Stimulated activated CD8-positive, alpha-beta memory T cell treated with anti-CD3 and anti-CD28 coated beads, Interleukin-12 subunit alpha, Interleukin-12 subunit beta, amount 100 ng/mL, for 24 hours (primary cell): Measurements from ENCODE around the gene ANGEL1.

Source experiments
- DNase-seq: peaks from one replicate; pipeline ENCODE4 v3.0.0-alpha.2; 2020; ENCODE audit errors: extremely low read depth

ANGEL1 gene

DNA sequence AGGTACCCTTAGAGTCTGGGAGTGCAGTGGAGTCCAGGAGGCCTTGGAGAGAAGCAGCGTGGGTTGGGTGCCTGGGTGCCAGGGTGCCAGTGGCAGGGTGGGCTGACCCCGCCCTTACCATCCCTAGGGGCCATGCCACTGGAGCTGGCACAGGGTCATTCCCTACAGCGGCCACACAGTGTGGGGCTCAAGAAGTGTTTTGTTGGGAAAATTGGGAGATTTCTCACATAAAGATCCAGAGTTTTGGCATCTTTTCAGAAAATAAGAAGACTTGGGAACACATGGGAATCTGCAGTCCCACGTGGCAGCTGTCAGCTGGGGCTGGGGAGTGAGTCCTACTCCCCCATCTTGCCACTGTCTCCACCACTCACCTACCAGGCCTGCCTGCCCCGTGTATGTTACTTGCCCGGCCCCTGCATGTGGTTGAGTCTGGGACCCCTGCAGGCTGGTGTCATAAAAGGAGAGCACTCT is 47.2 kb downstream of the ANGEL1 start:
- DNase-seq, result no peak

DNA sequence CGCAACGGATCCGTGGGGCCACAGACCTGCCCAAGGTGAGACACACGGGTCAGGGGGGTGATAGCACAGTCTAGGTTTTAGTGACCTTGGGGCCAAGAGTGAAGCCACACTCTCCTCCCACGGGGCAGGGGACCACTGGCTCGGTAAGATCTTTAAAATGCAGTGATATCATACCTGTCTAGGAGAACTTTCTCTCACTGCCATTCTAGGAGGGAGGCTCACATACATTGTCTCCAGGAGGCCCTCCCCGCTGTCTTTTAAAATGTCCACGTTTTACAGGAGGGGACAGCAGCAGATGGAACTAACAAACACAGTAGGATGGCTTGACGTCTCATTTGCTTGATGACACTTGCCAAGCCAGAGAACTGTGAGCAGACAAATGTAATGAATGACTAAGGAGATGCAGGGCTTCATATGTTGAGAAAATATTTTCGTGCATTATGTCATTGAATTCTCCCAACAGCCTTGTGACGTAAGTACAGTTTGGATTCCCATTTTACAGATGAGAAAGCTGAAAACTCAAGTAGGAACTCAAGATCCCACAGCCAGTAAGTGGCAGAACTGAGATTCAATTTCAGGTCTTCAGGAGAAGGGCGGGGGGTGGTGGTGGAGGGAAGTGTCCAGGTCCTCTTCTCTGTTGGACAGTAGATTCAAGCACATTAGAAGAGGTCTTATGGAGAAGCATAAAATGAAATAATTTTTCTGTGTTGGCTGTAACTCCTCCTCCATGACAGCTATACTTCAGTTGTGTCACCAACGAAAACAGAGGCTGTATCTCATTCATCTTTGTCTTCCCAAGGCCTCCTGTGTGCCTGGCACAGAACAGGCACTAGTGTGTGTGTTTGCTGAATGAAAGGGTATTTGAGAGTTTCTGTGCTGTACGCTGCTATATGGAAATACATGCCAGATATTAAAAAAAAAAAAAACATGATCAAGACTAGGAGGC is 49.3 kb downstream of the ANGEL1 start:
- no peak for DNase-seq

DNA sequence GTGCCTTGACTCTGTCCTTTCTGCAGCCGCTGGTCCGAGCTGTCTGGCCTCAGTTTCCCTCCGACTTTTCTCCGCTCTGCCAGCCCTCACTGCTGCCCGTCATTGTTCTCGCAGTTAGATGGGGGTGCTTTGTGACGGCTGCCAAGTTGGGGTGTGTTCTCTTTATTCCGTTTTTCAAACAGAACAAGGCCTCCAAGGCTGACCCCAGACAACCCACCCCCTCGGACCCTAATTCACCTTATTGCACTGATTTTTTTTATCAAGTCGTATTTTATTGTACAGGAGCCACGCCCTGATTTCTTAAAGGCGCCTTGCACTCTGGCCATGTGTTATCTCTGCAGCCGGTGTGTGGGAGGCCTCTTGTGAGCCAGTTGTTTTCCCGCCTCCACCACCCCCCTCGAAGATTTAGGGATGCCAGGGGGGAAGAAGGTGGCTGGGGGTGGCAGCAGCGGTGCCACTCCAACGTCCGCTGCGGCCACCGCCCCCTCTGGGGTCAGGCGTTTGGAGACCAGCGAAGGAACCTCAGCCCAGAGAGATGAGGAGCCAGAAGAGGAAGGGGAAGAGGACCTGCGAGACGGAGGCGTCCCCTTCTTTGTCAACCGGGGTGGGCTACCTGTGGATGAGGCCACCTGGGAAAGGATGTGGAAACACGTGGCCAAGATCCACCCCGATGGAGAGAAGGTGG is 50.1 kb downstream of the ANGEL1 start:
- no peak for DNase-seq

DNA sequence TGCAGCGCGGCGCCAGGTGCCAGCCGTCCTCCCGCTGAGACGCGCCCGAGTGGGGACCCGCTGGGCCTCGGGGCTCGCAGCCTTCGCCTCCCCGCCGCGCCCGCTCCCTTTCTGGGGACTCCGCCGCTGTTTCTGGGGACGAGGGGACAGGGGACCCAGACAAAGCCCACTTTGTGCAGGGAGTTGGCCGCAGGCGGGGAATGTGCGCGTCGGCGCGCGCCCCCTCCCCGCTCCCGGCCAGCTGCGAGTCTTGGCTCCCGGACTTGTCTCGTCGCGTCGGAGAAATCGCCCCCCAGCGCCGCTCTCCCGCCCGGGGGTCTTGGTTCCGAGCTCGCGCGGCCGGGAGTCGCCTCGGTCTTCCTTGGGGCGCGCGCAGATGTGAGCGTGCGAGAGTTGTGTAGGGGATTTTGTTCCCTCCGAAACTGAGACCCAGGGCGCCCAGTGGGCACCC is 50.7 kb downstream of the ANGEL1 start:
- DNase-seq, result no peak

DNA sequence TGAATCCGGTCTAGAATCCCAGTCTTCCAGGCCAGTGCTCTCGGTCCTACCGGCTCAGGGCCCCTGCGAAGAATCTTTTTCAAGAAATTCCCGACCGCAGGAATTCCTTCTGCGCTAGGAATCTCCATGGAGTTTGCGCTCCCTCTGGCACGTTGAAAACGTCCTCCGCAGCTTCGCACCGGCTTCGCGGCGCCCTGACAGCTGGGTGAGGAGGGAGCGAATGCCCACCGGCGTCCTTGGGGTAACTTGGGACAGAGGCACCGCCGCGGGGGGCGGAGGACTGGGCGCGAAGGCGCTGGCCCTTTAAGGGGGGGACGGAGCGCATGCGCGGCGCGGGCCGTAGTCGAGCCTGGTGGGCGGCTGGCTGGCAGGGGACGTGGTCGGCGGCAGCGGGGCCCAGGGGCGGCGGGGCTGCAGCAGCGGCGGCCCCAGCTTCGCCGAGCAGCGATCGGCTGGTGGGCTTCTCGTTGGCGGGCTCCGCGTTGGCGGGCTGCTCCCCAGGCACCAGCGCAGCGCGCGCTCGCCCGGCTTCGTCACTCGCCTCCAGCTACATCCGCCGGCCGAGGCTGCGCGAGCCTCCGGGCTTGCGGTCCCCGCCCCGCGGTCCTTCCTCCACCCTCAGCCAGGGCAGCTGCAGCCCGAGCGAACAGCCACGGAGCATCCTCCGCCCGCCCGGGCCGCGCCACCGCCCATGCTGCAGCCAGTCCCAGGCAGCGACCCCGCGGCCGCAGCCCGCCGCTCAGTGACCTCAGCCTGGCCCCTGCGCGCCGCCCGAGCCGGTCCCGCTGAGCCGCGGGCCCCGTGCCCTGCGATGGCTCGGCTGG is 51.3 kb downstream of the ANGEL1 start, which contains the start of gene VASH1:
Gene VASH1 (plus strand): TSS at position 333 of the 824 bp plus-strand sequence. CDS start 1,354 bp downstream, outside the sequence.
- DNase-seq, result no peak

DNA sequence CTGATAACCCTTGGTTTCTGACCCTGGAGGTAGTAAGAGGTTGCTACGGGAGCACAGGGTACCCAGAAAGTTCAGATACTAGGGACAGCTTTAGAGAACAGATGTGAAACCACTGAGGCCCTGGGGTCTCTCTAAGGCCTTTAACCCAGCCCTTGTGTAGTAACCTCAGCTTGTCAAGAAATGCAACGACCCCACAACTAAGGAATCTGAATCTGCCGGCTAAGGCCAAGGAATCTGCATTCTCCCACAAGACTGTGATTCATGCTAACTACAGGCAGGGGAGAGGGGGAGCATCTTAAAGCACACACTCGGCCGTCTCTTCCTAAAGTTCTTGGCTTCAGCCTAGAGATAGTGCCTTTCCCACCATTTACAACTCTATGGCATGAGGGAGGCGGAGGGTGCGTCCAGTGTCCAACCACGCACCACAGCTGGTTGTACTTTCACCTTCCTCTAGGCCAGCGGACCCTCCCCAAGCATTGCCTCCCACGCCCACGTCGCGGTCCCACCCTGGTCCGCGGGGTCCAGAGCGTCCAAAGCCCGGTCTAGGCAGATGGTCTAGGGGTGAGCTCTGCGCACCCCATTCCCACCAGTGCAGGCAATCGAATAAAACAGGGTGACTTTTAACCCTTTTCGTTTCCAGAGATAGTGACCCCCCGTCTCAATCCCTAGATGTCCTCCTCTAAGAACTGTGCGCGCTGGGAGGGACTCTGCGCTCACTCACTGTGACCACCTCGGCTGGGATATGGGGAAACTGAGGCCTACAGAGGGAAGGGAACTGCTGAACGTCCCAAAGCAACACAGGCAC is 52.1 kb downstream of the ANGEL1 start:
- no peak for DNase-seq

DNA sequence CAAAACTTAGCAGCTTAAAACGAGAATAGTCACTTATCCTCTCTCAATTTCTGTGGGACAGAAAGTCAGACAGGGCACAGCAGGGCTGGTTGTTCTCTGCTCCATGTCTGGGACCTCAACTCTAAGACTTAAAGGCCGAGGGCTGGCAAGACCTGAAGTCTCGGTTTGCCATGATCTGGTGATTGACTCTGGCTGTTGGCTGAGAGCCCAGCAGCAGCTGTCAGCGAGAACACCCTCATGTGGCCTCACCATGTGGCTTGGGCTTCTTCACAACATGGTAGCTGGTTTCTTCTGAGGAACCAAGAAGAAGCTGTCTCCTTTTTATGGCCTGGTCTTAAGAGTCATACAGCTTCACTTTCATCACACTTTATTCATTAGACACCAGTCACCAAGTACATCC is 53.1 kb downstream of the ANGEL1 start:
- no peak for DNase-seq

DNA sequence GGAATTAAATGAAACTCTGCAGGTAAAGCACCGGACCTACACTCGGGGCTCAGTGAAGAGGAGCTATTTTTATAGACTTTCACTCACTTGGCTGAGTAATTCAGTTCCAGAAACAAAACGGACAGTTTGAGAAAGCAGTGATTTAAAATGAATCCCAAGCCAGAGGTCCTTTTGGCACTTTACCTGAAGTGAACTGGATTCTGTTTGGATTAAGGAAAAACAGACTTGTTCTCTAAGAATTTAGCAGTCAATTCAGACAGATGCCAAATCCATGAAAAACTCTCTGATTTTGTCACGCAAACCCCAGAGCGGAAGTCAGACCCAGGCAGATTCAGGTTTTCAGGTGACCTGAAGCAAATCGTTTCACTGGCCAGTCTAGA is 56.3 kb downstream of the ANGEL1 start:
- DNase-seq, result no peak

DNA sequence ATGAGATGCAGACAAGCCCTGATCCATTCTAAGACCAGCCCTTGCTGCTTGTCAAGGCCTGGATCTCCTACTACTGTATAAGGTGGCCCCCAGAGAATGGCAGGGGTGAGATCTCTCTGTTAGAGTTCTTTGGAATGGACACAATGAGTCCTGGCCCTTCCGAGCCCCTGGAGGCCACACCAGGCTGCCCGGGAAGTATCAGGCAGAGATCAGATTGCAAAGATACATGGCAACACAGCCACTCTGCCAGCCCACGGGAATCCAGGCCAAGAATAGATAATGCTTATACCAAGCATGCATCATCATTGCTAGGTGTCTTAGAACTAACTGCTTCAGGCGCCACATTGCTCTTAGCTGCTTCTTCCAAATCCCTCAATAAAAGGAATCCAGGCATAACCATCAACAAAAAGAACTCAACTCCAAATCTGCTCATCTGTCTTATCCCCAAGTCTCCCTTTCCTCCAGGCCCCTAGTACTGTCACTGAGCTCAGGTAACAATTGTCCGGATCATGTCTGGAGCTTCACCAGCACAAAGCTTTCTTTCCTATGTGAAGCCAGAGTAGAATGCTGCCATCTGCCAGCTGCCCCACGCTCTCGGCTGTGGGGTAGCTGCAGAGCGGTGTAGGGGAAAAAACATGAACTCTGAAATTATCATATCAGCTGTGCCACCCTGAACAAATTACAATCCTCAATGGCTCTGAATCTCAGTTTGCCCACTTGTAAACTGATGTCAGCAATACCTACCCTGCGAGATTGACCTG is 56.9 kb downstream of the ANGEL1 start:
- no peak for DNase-seq

DNA sequence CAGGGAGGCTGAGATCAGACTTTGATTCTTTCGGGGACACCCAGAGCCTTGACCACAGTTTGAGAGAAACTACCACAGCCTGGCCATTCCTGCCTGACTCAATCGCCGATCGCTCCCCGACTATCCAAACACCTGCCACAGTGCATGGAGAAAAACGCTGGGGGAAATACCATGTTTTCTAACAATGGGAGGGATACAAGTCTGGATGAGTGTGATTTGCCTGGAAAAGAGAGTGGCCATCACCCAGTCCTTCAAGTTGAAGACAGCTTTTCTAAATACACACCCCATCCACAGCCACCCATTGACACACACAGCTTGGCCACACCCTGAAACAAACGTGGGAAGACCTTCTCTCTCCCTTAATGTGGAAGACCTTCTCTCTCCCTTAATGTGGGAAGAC is 58.1 kb downstream of the ANGEL1 start:
- DNase-seq, result no peak

DNA sequence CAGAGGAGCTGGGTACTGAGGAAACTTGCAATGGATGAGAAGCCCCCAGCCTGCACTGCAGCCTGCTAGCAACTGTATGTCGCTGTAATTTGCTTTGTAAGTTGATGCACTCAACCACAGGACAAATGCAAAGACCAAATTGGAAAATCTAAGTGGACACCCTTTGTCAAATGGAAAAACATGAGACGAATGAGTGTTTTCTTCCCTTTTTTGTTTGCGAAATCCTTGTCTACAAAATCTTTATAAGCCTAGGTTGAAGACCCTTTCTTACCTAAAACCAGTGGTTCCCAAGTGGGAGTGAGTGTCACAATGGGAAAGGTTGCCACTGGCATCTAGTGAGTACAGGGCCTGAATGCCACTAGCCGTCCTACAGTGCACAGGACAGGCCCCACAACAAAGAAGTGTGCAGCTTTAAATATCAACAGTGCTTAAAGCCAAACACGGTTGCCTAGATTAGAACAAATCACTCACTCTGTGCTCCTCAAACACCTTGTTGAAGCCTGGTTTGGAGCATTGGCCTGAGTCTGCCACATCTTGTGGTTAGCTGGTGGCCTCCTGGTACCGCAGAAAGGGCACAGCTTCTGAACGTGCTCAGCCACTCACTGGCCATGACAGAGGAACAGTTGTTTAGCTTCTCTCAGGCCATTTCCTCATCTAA is 59.0 kb downstream of the ANGEL1 start:
- no peak for DNase-seq

DNA sequence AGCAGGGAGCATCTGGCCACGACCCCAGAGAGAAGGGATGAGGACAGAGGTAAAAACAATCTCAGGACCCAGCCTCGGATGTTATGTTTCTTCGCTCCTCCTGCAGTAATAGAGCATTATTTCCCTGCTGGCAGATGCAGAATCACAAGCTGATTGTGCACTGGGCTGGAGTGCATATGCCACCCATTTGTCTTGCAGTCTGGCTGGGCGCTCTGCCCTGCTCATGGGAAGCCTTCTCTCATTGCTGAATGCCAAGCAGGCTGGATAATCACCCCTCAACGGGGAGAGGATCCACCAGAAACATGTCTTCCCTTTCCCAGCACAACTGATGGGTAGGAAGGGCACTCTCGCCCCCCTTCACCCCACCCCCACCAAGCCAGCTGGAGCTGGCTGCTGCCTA is 59.9 kb downstream of the ANGEL1 start:
- no peak for DNase-seq

DNA sequence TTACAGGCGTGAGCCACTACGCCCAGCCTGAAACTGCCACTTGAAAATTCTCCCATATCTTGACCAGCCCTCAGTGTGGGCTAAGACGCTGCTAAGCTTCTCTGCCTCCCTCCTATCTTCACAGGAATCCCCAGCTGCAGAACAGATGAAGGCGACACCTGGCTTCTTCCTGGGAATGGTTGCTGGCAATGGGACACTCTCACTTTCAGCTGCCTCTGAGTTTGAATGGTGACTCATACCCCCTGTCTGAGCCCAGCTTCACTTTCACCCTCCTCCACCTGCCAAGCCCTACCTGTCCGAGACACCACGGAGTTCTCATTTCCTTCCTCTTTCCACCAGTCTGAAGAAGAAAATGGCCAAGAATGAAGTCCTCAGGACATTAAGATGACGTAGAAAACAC is 69.7 kb downstream of the ANGEL1 start:
- no peak for DNase-seq

DNA sequence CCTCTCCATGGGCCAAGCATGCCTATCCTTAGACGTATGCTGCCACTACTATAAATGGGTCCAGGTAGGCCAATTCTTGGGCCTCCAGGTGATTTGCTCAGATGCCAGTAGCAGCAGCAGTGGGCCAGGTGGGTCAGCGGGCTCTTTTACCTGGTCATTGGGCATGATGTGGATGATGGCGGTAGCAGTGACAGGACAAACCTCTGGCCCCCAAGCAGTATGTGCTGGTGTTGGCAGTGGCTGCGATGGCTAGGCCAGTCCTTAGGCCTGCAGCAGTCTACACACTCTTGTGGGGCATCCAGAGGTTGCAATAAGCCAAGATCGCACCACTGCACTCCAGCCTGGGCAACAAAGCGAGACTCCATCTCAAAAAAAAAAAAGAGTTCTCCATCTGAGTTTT is 70.5 kb downstream of the ANGEL1 start:
- no peak for DNase-seq

DNA sequence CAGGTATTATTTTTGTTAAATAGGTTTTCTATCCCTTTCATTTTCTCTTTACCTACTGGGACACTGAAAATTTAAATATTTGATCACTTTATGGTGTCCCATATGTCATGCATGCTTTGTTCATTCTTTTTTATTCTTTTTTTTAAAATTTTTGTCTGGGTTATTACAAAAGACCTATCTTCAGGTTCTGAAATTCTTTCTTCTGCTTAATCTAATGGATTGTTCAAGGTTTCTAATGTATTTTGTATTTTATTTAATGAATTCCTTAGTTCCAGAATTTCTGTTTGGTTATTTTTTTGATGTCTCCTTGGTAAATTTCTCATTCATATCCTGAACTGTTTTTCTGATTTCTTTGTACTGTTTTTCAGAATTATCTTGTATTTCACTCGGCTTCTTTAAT is 71.6 kb downstream of the ANGEL1 start:
- DNase-seq, result no peak
